ENCODE measurements around the gene POGK.

The POGK gene

GRCh38 chr1:166905136-166905535, 65.9 kb downstream of the POGK start:
- no peak for DNase-seq

GRCh38 chr1:166905900-166906299, 66.6 kb downstream of the POGK start:
- no peak for DNase-seq

All from NCI-H2171 treated with DMSO at 0.1 percent for 48 hours (cell line).